OCI-LY7 (cell line): ENCODE results near the gene PTPRT. TPM values are rescaled to one million over a fixed set of nuclear protein-coding genes. Genes with fewer than 3 reads are reported as not detected.

Experiments
- BruUV-seq: library from RNA; stranded (reverse); fragments of 400-500 nt; replicated peaks from 2 replicates; lab custom pipeline; 2021; lab: Mats Ljungman, UMichigan
- CTCF ChIA-PET: fragments of 300-600 bp; sonication (Branson Sonifier 250); formaldehyde crosslinking; loops from one replicate; lab custom pipeline; 2022; ENCODE audit warnings: antibody characterized with exemption; ENCODE audit not compliant: unreplicated experiment; lab: Charles Lee
- POLR2A ChIA-PET: fragments of 300-600 bp; sonication (Branson Sonifier 250); formaldehyde crosslinking; loops from one replicate; lab custom pipeline; 2022; ENCODE audit warnings: antibody characterized with exemption; lab: Charles Lee
- DNase-seq: peaks from one replicate; pipeline ENCODE4 v3.0.0-alpha.2; 2015; ENCODE audit warnings: low spot score
- H2AFZ ChIP-seq: fragments of 200-600 bp; sonication (generic), shearing (Covaris generic); 2 replicates; pipeline ENCODE4 v1.6.1; 2014; ENCODE audit warnings: mild to moderate bottlenecking, antibody characterized with exemption, low read length, moderate library complexity
- H3K27ac ChIP-seq: fragments of 200-600 bp; sonication (generic); 2 replicates; pipeline ENCODE4 v1.5.1; 2014; ENCODE audit warnings: mixed run types, low read depth, mild to moderate bottlenecking, moderate library complexity, low read length, inconsistent platforms; ENCODE audit not compliant: poor library complexity, severe bottlenecking
- H3K36me3 ChIP-seq: fragments of 200-600 bp; sonication (generic); 2 replicates; pipeline ENCODE4 v1.6.1; 2014; ENCODE audit warnings: mild to moderate bottlenecking, antibody characterized with exemption, low read length, moderate library complexity, mixed read lengths; ENCODE audit not compliant: insufficient read depth
- H3K4me1 ChIP-seq: fragments of 200-600 bp; sonication (generic); 2 replicates; pipeline ENCODE4 v1.5.1; 2014; ENCODE audit warnings: mild to moderate bottlenecking, low read length; ENCODE audit not compliant: insufficient read depth, poor library complexity, severe bottlenecking
- H3K4me2 ChIP-seq: fragments of 200-600 bp; sonication (generic); 2 replicates; pipeline ENCODE4 v1.6.1; 2014; ENCODE audit warnings: mild to moderate bottlenecking, low read length
- H3K4me3 ChIP-seq: fragments of 200-600 bp; sonication (generic); 2 replicates; pipeline ENCODE4 v1.5.1; 2014; ENCODE audit warnings: mild to moderate bottlenecking, low read depth, low read length; ENCODE audit not compliant: poor library complexity, severe bottlenecking
- H3K79me2 ChIP-seq: fragments of 200-600 bp; sonication (generic); 2 replicates; pipeline ENCODE4 v1.6.1; 2016; ENCODE audit warnings: low read depth, mild to moderate bottlenecking, low read length, moderate library complexity, mixed read lengths; ENCODE audit not compliant: insufficient read depth
- H3K9me2 ChIP-seq: fragments of 200-600 bp; sonication (generic); 2 replicates; pipeline ENCODE4 v1.6.1; 2016; ENCODE audit warnings: mild to moderate bottlenecking, low read length, mixed read lengths; ENCODE audit not compliant: insufficient read depth
- H3K9me3 ChIP-seq: fragments of 200-600 bp; sonication (generic); 2 replicates; pipeline ENCODE4 v1.6.1; 2014; ENCODE audit warnings: mild to moderate bottlenecking, mixed run types, low read length, mixed read lengths
- H4K20me1 ChIP-seq: fragments of 200-600 bp; sonication (generic); 2 replicates; pipeline ENCODE4 v1.6.1; 2014; ENCODE audit warnings: mild to moderate bottlenecking, antibody characterized with exemption, low read length, moderate library complexity, mixed read lengths; ENCODE audit not compliant: insufficient read depth
- CTCF ChIP-seq: fragments of 200-600 bp; sonication (generic); conservative IDR thresholded peaks from 2 replicates; pipeline ENCODE4 v1.5.1; 2014; ENCODE audit warnings: mild to moderate bottlenecking, antibody characterized with exemption, low read length, moderate library complexity, mixed read lengths
- EZH2phosphoT487 ChIP-seq: fragments of 200-600 bp; sonication (generic); IDR thresholded peaks from 2 replicates; pipeline ENCODE4 v1.6.1; 2018; ENCODE audit warnings: low read depth, borderline replicate concordance, mild to moderate bottlenecking, mixed run types, antibody characterized with exemption, low read length, moderate library complexity, mixed read lengths
- intact Hi-C: fragments of 100-400 bp; cut with micrococcal nuclease; formaldehyde crosslinking; loops from one replicate; pipeline ENCODE4 v1.10.0; 2022; ENCODE audit not compliant: unreplicated experiment
- total RNA-seq, 2 experiments: library from RNA; depleted of rRNA in 1 of 2; stranded (reverse); fragments of >200 nt in 1 of 2; shearing (Covaris generic) in 1 of 2; gene quantifications; 2 replicates each; pipeline ENCODE4 v1.2.3, GENCODE V29; 2014 to 2022

PTPRT gene
- total RNA-seq, 2 experiments from 2014 or later: not detected

GRCh38 chr20:42611889-42612837, 577.5 kb downstream of the PTPRT start:
- H3K27ac ChIP-seq: no peak overlapping the region
- no TSS peak for BruUV-seq
- H3K4me3 ChIP-seq: no peak overlapping the region
- no peaks in the 10 kb centered on the region for H3K4me1 ChIP-seq
- no peak for DNase-seq
- ChIA-PET CTCF (no interaction called here), POLR2A (no interaction called here)
- H4K20me1 ChIP-seq: no peaks in the 10 kb centered on the region
- no peak overlapping the region for H3K4me2 ChIP-seq
- H2AFZ ChIP-seq: no peak overlapping the region
- no peak for TF ChIP-seq CTCF
- TF ChIP-seq EZH2phosphoT487: no peak
- intact Hi-C loops: no loop called here
- H3K36me3 ChIP-seq: no peaks in the 10 kb centered on the region
- H3K79me2 ChIP-seq: no peaks in the 10 kb centered on the region
- no peaks in the 10 kb centered on the region for H3K9me3 ChIP-seq
- H3K9me2 ChIP-seq: no peaks in the 10 kb centered on the region

- ChIA-PET POLR2A (no interaction called here), CTCF (no interaction called here)
- TF ChIP-seq EZH2phosphoT487: no peak
- no peak for TF ChIP-seq CTCF
- no peaks in the 10 kb centered on the region for H3K9me2 ChIP-seq
- H3K27ac ChIP-seq: no peak overlapping the region
- H3K36me3 ChIP-seq: no peaks in the 10 kb centered on the region
- BruUV-seq: no TSS peak
- intact Hi-C loops: no loop called here
- H3K4me1 ChIP-seq: no peaks in the 10 kb centered on the region
- H3K79me2 ChIP-seq: no peaks in the 10 kb centered on the region
- no peaks in the 10 kb centered on the region for H4K20me1 ChIP-seq
- no peaks in the 10 kb centered on the region for H3K9me3 ChIP-seq
- no peak overlapping the region for H3K4me2 ChIP-seq
- H3K4me3 ChIP-seq: no peak overlapping the region
- no peak overlapping the region for H2AFZ ChIP-seq
- DNase-seq: no peak
Measured at GRCh38 chr20:42611423-42611822, 578.3 kb downstream of the PTPRT start.

GRCh38 chr20:42610070-42610469, 579.6 kb downstream of the PTPRT start:
- BruUV-seq: no TSS peak
- CTCF ChIA-PET: no interaction called here

More at GRCh38 chr20:42610070-42610469, 579.6 kb downstream of the PTPRT start:
- POLR2A ChIA-PET: no interaction called here
- no peak for DNase-seq
- TF ChIP-seq CTCF: no peak
- TF ChIP-seq EZH2phosphoT487: no peak
- Histone ChIP-seq H2AFZ (no peak overlapping the region), H3K4me1 (no peaks in the 10 kb centered on the region), H3K9me2 (no peaks in the 10 kb centered on the region), H3K4me3 (no peak overlapping the region), H3K36me3 (no peaks in the 10 kb centered on the region), H3K4me2 (no peak overlapping the region), H3K9me3 (no peaks in the 10 kb centered on the region), H3K79me2 (no peaks in the 10 kb centered on the region), H3K27ac (no peak overlapping the region), H4K20me1 (no peaks in the 10 kb centered on the region)
- intact Hi-C loops: no loop called here
